ELF-1 (cell line): ENCODE results near the gene ADAMTS7.

Experiments used
- DNase-seq: peaks from one replicate; pipeline ENCODE4 v3.0.0-alpha.2; 2016; ENCODE audit warnings: low read depth, low spot score

Gene ADAMTS7

GRCh38 chr15:78726870-78727551 is 84.3 kb downstream of the ADAMTS7 start:
- peak; percentile 89 for DNase-seq

- DNase-seq = peak; percentile 52
Measured at GRCh38 chr15:78719819-78720450, 91.3 kb downstream of the ADAMTS7 start.

- no peak for DNase-seq
Measured at GRCh38 chr15:78718837-78719236, 92.4 kb downstream of the ADAMTS7 start.

- no peak for DNase-seq
Measured at GRCh38 chr15:78717956-78718656, 93.2 kb downstream of the ADAMTS7 start.

- no peak for DNase-seq
Measured at GRCh38 chr15:78716651-78717050, 94.6 kb downstream of the ADAMTS7 start.

GRCh38 chr15:78715930-78716329 is 95.3 kb downstream of the ADAMTS7 start:
- DNase-seq = no peak

GRCh38 chr15:78715434-78715833 is 95.8 kb downstream of the ADAMTS7 start:
- no peak for DNase-seq

GRCh38 chr15:78714890-78715289 is 96.4 kb downstream of the ADAMTS7 start:
- no peak for DNase-seq

- no peak for DNase-seq
Measured at GRCh38 chr15:78712797-78713515, 98.3 kb downstream of the ADAMTS7 start.

- no peak for DNase-seq
Measured at GRCh38 chr15:78711638-78712037, 99.6 kb downstream of the ADAMTS7 start.

- DNase-seq = peak; percentile 85
Measured at GRCh38 chr15:78709263-78709882, 101.9 kb downstream of the ADAMTS7 start.
